ENCODE data around the gene NRXN3.

Gene NRXN3

GRCh38 chr14:79464468-79464867, 1294.3 kb downstream of the NRXN3 start:
- DNase-seq: no peak

GRCh38 chr14:79465651-79466050, 1295.5 kb downstream of the NRXN3 start:
- DNase-seq: no peak

DNA sequence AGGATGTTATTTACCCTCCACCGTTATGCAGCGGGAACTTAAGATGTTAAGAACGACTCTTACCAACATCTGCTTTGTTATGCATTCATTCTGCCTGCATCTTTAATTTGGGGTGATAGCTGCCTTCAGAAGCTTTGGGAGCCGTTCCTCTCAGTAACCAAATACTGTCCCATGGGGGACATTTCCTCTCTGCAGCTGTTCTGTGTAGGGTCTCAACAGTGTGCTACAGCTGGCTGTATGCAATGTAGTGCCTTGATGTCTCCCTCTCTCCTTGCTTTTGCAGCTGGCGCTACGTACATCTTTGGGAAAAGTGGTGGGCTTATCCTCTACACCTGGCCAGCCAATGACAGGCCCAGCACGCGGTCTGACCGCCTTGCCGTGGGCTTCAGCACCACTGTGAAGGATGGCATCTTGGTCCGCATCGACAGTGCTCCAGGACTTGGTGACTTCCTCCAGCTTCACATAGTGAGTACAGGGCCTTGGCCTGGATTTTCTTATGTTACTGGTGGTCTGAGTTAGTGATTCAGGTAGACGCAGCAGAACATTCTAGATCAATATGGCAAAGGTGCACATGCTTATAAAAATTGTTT, 1296.9 kb downstream of the NRXN3 start:
- DNase-seq: no peak

DNA sequence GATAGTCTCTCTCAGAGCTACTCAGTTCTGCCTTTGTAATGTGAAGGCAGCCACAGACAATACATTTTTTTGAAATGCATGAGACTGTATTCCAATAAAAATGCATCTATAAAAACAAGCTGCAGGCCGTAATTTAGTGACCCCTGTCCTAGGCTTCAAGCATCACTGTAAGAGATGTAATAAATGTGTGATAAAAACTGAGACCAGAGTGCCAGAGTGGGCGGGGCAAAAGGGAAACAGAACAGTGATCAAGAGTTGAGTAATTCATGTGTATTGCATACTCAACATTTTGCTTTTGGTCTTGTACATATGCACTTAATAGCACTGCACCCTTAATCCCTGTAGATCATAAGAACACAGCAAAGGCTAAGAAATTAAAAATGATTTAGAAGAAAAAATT, 1297.7 kb downstream of the NRXN3 start:
- no peak for DNase-seq

DNA sequence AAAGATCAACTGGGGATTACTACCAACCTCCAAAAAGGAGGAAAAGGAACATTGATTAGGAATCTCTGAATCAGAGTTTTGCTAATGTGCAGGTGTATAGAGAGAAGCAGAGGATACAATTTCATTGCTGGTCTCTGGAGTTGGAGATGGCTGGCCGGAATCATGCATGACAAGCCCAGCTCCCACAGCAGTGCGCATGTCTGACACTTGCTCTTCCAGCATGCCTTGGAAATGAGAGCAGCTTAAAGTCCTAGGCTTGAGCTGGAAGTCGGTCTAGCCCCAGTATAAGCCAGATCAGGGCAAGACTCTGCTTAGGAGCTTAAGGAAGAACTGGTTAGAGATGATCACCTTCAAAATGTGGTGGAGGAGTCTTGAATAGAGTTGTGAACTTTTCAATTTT, 1298.3 kb downstream of the NRXN3 start:
- no peak for DNase-seq

GRCh38 chr14:79473651-79474050, 1303.5 kb downstream of the NRXN3 start:
- DNase-seq: no peak

DNA sequence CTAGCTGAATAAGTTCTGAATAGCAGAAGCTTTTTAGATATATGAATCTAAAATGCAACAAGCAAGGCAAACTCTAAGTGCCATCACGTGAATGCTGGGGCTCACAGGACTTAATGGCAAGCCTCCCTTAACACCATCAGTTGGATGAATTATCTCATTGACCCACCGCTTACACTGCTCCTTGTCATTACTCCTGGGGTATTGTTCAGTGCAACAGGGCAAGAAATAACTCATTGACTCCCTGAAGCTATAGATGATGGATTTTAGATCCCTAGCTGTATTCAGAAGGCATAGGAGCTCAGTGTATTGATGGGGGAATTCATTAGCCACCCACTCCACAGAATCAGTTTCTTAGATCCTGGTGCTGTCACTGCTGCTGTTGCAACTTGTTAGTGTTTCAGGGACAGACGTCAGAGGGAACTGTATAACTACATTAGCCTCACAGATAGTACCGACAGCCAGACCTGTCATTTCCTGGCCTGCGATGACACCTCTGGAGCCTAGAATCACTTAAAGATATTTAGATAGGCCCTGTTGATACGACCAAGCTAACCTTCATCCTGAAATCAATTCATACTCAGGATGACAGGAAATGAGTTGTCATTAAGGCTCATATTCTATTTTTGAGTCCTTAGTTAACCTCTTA, 1305.8 kb downstream of the NRXN3 start:
- no peak for DNase-seq

- no peak for DNase-seq
Measured at GRCh38 chr14:79476552-79476951, 1306.4 kb downstream of the NRXN3 start.

- no peak for DNase-seq
Measured at GRCh38 chr14:79480212-79480611, 1310.0 kb downstream of the NRXN3 start.

GRCh38 chr14:79482825-79483224, 1312.7 kb downstream of the NRXN3 start:
- DNase-seq: no peak

DNA sequence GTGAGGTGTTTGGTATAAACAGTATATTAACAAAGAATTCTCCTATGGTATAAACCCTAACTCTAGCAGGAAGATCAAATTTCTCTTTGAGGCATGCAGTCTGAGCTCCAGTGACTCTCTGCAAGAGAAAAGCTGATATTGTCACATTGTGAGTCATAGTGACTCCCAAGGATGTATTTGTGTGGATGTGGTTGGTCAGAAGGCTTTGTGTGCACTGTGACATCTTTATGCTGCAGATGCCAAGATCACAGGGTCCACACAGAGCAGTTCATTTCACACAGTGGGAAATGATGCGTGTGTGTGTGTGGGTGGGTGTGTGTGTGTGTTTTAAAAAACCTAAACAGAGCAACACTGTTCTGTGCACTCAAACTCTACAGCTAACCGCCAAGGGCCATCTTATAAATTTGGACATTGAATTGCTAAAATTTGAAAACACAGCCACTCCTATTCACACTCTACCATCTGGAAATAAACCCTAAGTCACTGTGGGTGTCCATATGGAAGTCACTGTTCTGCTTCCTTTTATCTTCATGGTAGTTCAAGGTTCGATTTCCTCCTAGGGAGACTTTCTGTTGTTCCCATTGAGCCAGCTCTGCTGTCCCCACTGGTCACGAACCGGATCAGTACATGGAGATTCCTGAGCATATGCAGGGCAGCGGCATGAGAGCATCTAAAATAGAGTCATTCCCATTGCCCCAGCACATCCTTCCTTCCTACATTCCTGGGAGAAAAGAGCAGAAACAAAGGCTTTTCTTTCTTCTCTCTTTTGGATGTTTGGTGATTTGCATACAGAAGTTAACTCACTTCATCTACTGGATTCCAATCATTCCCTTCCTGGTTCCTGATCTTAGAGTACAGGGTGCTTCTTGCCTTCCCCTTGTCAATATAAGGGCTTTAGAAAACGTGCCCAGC, 1313.6 kb downstream of the NRXN3 start:
- DNase-seq: no peak

DNA sequence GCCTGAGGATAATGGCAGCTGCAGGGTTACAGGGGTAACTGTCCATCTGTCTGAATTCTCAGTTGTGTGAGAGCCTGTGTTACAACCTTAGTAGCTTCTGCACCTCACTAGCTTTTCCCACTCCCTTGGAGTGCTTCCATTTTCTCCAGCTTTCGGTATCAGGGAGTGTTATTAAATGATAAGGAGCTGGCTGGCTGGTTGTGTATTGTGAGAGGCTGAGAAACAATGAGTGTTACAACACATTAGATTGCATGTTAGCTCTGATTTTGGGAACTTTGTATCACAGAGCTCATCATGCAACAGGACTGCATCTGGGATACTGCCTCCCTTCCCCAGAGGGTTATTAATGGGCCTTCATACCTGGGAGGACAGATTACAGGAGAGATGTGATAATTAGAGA, 1317.5 kb downstream of the NRXN3 start:
- DNase-seq: no peak

GRCh38 chr14:79491161-79491560, 1321.0 kb downstream of the NRXN3 start:
- no peak for DNase-seq

- no peak for DNase-seq
Measured at GRCh38 chr14:79493081-79493645, 1323.0 kb downstream of the NRXN3 start.

DNA sequence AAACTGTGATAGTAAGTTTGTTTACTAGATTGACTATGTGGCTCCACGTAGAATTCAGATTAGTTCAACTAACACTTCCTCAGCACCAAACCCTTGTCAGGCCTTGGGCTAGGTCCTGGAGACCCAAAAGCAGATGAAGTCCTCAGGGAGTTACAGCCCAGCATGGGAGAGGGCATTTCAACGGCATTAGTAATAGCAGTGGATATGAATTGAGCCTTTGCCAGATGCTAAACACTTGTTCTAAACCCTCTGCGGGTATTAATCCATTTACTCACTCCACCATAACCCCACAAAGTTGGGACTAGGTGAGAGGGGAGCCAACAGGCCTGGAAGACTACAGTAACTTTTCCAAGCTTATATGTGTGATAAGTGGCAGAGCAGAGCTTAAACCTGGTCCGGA, 1326.5 kb downstream of the NRXN3 start:
- no peak for DNase-seq

DNA sequence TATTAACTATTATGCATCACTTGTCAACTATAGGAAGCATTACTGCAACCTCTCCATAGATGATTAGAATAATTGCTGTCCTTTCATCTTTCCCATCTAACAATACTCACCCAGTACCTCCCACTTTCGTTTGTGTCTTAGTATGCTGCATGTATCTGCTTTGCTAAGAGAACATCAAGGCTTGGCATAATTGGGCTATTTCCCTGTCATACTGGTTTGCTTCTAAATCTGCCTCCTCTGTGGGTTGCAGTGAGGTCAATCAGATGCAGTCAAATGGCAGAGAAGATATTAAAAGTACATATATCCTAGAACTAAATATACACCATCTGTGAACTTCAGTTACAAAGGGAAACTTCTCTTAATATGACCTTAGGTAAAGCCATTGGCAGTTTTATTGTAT, 1330.3 kb downstream of the NRXN3 start:
- no peak for DNase-seq

DNA sequence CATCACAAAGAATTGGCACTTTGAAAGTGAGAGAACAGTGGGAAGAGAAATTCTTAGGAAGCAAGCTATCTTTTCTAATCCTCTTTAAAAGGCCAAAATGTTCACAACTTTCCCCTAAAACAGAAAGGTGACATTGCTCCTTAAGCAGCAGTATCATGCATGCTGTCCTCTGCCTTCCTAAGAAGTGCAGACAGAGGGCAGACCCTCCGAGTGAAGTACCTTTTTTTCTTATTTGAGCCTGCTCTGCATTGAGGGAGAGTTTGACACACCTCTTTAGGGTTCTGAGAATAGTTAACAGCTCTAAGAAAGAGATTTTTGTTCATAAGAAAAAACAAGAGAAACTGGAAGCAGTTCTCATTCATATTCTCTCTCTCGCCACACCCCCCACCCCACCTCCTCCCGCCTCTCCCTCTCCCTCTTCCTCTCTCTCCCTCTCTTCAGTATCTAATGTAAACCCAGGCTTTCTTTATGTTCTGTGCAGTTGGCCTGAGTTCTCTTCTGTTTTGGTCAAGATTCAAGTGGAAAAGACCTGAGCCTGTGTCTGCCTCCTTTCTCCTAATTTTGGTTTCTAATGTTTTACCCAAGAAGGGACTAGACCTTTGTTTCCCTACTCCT, 1332.1 kb downstream of the NRXN3 start:
- DNase-seq: no peak

DNA sequence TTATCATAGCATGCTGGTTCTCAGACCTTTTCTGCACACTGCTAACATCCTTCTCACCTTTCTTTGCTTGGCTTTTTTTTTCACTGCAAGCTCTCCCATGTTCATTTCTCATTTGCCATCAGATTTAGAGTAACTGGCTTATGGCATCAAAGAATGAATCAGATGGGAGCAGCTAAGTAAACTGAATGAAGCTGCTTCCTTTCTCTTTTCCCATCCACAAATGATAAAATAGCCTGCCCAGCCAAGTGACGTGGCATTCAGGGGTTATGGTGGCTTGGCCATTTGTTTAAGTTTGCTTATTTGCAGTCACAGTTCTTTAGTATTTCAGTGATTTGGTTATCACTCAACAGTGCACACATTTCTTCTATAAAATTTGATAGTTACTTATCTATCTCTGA, 1332.6 kb downstream of the NRXN3 start:
- no peak for DNase-seq

- no peak for DNase-seq
Measured at GRCh38 chr14:79510659-79511058, 1340.5 kb downstream of the NRXN3 start.

DNA sequence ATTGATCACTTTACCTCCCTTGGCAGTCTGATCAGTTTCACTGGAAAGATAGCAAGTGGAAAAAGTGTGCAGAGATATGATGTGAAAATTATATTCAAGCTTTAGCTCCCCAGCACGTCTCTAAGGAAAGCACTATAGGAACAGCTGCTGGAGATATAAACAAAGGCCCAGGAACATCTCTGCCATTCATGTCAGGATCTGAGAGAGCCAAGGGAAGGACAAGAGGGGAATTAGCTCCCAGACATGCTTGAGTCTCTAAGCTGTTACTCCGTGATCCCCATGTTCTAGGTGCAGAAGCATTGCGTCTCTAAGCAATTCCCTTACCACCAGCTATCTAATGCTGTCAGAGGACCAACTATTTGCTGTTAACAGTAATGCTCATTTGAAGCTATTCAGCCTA, 1341.0 kb downstream of the NRXN3 start:
- DNase-seq: no peak

DNA sequence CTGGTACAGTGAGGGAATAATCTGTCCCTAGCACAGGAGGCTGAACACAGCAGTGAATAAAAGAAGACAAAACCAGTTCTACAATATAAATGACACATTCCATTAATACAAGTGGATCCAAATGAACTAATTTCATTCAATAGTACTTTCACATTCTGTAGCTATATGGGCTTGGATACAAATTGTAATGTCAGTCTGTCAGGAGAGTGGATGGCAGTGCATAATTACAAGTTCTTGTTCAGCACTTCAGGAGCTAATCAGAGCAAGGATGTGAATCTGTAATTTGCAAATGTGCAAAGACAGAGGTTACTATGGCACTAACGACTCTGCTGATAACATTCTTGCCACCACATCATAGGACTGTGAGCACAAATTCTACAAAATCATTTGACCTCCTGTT, 1343.3 kb downstream of the NRXN3 start:
- DNase-seq: no peak

DNA sequence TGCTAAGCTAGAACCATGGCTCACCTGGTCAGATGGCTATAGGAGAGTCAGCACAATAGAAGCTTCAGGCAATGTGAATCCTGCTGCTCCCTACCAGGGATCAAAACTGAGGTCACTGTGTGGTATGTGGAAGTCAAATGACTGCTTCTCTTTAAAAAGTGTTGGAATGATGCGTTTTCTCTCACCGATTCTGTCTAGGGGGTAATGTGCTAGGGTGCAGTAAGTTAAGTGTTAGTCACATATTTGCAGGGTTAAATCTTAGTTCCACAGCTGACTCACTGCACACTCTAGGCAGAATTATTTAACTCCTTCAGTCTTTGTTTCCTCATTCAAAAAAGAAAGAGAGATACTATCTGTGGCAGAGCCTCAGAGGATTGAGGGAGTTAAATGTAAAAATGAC, 1344.5 kb downstream of the NRXN3 start:
- DNase-seq: no peak

DNA sequence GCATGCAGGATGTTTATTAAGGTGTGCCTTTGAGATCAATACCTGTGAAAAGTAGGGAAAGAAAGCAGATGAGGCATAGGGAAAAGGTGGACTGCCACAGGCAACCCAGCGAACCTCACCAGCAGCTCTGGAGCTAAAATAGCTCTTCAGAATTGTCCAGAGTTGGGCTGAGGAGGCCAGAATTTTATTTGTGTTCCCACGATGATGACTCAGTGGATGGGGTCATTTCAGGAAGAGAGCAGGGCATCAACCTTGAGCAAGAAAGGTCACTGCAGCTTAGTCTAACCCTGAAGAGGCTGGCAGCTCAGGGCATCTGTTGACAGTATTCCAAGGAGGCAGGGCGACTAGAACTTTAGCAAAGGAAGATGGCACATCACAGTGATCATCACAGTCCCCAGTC, 1345.0 kb downstream of the NRXN3 start:
- DNase-seq: no peak
